Measurements from ENCODE around the gene TSSK2.
"Not testable (repeated sequence)": the region's sequence is repeated elsewhere in the genome, so short reads cannot be mapped to it uniquely, and the experiment has no call there.

Gene TSSK2

GRCh38 chr22:19146215-19146968 is 15.3 kb downstream of the TSSK2 start:
- no peak for DNase-seq

DNA sequence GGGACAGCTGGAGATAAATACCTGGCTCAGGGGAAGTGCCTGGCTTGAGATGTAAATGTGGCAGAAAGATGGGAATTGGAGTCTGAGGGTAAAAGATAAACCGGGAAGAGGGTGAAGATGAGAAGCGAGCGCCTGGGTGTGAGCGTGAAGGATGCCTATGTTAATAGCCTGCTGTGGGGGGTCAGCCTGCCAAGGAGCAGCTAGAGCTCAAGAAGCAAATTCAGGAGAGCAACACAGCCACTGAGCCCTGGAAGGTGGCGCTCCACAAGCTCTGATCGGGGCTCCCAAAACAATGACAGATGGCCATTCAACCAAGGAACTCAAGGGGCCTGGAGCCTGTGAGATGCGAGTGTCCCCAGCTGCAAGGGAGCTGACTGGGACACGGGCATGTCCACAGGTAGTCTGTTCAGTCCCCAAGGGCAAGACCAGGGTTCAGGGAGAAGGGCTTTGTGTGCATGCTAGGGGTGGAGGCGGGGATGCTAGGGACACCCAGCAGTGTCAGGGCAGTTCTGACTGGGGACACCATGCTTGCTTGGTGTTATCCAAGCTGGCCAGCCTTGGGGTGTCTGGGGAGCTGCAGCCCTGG is 16.2 kb downstream of the TSSK2 start:
- DNase-seq: no peak

- DNase-seq: no peak
Observed at GRCh38 chr22:19148417-19149046, 17.4 kb downstream of the TSSK2 start.

DNA sequence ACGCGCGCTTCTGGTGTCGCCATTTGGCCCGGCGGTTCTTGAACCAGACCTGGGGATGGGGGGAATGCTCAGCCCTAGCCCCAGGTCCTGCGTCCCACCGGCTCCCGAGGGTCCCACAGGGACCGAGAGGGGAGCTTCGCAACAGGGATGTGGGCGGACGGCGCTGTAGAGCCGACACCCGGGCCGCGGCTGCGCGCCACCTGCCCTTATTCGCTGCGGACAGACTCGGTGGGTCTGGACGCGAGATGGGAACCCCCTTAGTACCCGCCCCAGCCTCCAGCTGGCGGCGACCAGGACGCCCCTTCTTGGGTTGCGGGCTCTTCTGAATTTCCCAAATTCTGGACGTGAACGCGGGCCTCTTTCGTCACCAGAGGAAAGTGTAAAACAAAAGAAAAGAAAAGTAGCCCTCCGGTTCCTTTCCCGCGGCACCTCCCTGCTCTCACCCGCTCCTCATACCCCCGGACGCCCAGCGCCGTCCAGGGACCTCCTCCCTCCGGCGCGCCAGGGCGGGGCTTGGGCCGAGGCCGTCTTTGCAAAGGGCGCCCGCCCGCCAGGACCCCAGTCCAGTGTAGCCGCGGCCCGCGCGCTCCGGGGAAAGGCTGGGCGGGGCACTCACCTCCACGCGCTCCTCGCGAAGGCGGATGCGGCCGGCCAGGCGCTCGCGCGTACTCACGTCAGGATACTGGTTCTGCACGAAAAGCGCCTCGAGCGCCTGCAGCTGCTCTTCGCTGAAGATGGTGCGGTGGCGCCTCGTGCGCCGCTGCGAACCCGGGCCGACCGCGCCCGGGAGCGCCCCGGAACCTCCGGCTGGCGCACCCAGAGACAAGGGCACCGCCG is 18.2 kb downstream of the TSSK2 start:
- peak; percentile 30 for DNase-seq

- DNase-seq: no peak
Observed at GRCh38 chr22:19149991-19150390, 18.9 kb downstream of the TSSK2 start, which contains the start of gene GSC2. Gene GSC2, minus strand, starts transcription at chr22:19150292. Its CDS starts 9 bp downstream, at chr22:19150283.

- DNase-seq: no peak
Observed at GRCh38 chr22:19150482-19151328, 19.6 kb downstream of the TSSK2 start.

- no peak for DNase-seq
Observed at GRCh38 chr22:19151329-19152191, 20.5 kb downstream of the TSSK2 start.

- no peak for DNase-seq
Observed at GRCh38 chr22:19152942-19153883, 22.1 kb downstream of the TSSK2 start.

- DNase-seq: not testable (repeated sequence)
Observed at GRCh38 chr22:19156109-19156508, 25.0 kb downstream of the TSSK2 start.

DNA sequence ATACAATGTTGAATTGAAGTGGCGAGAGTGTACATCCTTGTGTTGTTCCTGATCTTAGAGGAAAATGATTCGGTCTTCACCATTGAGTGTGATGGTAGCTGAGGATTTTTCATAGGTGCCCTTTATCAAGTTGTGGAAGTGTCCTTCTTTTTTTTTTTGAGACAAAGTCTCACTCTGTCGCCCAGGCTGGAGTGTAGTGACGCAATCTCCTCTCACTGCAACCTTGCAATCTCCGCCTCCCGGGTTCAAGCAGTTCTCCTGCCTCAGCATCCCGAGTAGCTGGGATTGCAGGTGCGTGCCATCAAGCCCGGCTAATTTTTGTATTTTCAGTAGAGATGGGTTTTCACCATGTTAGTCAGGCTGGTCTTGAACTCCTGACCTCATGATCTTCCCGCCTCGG is 27.5 kb downstream of the TSSK2 start:
- not testable (repeated sequence) for DNase-seq

DNA sequence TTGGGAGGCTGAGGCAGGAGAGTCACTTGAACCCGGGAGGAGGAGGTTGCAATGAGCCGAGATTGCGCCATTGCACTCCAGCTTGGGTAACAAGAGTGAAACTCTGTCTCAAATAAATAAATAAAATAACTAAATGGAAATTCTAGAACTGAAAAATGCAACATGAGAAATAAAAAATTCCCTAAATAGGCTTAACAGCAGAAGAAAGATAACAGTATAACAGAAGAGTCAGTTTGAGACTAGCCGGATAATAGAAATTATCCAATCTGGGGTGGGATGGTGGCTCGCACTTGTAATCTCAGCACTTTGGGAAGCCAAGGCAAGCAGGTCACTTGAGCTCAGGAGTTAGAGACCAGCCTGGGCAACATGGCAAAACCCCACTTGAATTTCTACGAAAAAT is 33.3 kb downstream of the TSSK2 start:
- DNase-seq: no peak

- no peak for DNase-seq
Observed at GRCh38 chr22:19166421-19166820, 35.3 kb downstream of the TSSK2 start.

DNA sequence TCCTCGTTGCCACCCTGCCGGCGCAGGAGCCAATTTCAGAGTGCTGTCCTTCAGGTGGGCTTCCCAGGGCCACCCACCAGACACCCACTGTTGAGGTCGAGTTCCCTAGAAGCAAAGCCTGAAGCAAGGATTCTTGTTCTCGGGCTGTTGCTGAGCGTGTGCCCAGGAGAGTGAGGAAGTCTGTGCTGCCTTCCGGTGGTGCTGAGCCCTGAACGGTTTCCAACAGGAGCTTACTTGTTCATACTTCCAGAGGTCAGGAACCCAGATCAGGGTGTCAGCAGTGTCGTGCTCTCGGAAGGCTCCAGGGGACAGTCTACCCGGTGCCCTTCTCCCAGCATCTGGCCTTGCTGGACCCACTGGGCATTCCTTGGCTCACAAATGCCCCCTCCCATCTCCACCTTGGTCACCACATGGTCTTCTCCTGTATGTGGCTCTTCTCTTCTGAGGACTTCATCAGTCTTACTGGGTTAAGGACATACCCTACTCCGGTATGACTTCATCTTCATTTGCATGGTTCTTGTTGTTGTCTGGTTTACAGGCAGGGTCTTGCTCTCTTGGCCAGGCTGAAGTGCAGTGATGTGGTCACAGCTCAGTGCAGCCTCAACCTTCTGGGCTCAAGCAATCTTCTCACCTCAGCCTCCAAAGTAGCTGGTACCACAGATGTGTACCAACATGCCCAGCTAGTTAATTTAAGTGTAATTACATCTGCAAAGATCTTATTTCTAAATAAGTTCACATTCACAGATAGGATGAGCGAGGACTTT is 36.2 kb downstream of the TSSK2 start:
- no peak for DNase-seq

GRCh38 chr22:19168088-19168890 is 37.2 kb downstream of the TSSK2 start:
- no peak for DNase-seq

GRCh38 chr22:19169002-19169946 is 38.2 kb downstream of the TSSK2 start:
- no peak for DNase-seq

GRCh38 chr22:19169947-19170318 is 38.8 kb downstream of the TSSK2 start:
- no peak for DNase-seq

Measured in stimulated activated CD4-positive, alpha-beta T cell treated with anti-CD3 and anti-CD28 coated beads, Interleukin-4, amount 100 ng/mL, for 1 hour (primary cell).